ENCODE data around the gene MOB2.

MOB2 gene

GRCh38 chr11:1502954-1503707 lies 16.6 kb upstream of the MOB2 start:
- DNase-seq: no peak

- DNase-seq: no peak
Observed at GRCh38 chr11:1502168-1502953, 15.8 kb upstream of the MOB2 start.

DNA sequence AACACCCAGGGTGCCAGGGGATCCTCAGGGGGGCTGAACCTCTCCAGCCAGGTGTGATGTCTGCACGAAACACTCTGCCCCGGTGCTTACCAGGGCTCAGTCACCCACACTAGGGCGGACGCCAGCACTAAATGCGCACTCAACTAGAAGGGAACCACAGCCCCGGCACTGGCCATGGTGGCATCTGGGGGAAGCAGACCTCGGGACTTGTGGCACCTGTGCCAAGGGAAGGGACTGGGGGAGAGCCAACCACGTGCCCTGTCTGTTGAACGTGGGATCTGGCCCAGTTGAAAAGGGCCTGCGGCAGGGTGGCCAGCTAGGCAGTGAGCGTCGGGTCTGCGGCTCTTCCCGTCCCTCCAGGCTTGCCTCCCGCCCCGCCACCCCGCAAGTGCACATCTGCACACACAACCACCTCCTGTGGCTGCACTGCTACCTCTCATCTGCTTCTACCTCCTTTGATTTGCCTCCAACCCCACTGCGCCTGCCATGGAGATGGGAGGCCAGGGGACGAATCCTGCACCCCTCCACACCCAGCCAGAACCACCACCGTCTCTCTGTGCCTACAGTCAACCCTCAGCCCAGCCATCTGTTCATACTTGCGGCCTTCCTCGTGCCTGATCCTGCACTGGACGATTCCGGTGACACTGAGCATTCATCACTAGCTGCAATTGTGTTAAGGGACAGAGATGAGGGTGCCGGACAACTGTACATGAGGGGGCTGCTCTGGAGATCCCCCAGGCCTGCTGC lies 15.0 kb upstream of the MOB2 start:
- DNase-seq: no peak

DNA sequence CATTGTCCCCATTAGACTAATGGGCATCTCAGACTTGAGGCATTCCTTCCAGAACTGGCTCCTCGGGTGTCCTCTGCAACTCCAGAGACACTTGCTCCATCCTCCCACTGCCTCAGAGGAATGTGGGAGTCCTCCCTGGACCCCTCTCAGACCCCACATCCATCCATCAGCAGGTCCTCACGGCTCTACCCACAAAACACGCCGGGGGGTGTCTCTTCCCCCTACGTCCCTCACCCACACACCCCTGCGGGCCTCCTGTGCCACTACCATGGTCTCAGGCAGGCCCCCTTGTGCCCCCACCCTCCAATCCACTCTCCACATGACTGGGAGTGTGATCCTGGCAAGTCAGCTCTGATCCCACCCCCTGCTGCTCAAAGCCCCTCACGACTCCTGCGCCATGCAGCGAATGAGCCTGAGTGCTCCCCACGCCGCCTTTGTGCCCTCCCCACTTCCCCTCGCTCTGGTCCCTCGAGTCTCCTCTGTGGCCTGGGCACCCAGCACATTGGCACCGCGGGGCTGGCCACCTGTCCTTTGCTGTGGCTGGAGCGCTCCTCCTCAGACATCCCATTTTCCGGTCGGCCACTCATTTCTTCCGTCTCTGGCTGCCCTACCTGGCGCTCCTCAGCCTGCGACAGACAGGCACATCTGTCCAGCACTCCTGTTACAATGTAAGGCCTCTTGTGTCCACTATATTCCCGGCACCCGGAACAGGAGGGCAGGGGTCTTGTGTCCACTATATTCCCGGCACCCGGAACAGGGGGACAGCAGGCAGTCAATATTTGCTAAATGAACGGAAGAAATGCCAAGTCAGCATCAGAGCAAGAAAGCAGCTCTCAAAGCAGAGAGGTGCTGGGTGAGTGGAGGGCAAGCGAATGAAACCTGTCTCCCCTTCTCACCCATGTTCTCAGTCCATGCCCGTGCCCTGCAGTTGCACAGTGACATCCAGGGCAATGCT lies 14.2 kb upstream of the MOB2 start:
- no peak for DNase-seq

- DNase-seq: no peak
Observed at GRCh38 chr11:1499899-1500298, 13.3 kb upstream of the MOB2 start.

GRCh38 chr11:1499261-1499890 lies 12.8 kb upstream of the MOB2 start:
- DNase-seq: no peak

- DNase-seq: no peak
Observed at GRCh38 chr11:1498262-1498661, 11.7 kb upstream of the MOB2 start.

DNA sequence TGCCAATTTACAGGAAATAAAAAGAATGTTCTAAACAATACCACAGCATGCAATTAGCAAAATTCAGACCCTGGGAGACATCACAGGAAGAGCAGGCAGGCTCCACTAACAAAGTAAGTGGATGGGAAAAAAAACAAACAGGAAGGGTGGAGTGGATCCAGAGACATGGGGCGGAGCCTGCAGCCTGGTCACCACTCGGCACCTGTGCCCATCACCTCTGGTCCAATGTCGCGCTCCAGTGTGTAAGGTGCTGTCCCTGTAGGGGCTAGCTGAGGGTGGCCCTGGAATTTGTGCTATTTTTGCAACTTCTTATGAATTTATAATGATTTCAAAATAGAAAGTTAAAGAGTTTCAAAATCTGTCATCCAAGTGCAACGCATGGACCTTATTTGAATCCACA lies 11.0 kb upstream of the MOB2 start:
- DNase-seq: no peak

GRCh38 chr11:1496761-1497095 lies 10.1 kb upstream of the MOB2 start:
- DNase-seq: no peak

DNA sequence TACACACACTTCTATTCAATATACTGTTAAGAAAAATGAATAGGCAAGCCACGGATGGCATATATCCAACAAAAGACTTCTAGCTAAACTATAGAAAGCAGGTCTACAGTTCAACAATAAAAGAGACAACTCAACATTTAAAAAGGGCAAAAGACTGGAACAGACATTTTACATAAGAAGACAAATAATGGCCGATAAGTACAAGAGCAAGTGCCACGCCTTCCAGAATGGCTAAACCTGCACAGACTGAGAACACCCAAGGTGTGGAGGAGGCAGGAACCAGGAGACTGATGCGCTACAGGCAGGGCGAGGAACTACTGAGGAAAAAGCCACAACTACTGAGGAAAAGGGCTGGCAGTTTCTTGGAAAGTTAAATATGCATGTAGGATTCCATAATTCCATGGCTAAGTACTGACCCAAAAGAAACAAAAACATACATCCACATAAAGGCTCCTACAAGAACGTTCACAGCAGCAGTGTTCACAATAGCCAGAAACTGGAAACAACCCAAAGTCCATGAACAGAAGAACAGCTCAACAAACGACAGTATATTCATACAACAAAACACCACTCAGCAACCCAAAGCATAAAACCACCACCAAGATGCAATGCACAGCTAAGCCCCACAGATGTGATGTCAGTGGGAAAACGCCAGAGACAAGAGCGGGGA lies 9.6 kb upstream of the MOB2 start:
- DNase-seq: no peak

DNA sequence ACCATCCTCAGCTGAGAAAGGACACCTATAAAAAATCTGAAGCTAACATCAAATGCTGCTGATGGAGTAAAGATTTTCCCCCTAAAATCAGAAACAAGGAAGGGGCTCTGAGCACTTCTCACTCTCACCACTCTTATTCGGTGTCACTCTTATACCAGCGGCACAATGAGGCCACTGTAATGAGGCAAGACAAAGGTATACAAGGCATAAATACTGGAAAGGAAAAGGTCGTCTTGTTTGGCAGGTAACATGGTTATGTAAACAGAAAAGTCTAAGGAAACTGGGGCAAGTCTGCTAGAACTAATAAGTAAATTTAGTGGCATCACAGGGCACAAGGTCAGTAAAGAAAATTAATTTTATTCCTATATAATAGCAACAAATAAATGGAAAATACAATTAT lies 8.1 kb upstream of the MOB2 start:
- DNase-seq: no peak

DNA sequence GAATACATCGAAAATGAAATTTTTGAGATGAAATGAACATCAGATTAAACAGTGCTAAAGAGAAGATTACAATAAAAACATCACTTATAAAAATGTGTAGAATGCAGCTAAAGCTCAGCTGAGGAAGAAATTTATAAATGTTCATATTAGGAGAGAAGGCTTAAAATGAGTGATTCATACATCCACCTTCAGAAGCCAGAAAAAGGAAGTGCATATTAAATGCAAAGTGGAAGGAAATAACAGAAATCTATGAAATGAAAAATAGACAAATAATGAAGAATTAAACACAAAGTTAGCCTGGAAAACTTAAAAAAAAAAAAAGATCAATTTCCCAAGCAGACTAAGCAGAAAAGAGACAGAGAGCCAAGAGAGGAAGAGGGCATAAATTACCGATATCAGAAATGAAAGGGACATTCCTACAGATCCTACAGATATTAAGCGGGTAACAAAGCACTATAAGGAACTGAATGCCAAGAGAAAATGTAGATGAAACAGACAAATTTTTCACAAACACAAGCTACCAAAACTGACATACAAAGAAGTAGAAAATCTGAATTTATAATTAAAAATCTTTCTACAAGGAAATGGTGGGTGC lies 7.2 kb upstream of the MOB2 start:
- peak; percentile 7 to 43 for DNase-seq

GRCh38 chr11:1491379-1491778 lies 4.8 kb upstream of the MOB2 start:
- DNase-seq: no peak

- no peak for DNase-seq
Observed at GRCh38 chr11:1490651-1491050, 4.1 kb upstream of the MOB2 start.

GRCh38 chr11:1488575-1489180 lies 2.1 kb upstream of the MOB2 start:
- no peak for DNase-seq

GRCh38 chr11:1487851-1488574 lies 1.4 kb upstream of the MOB2 start:
- DNase-seq: no peak

- no peak for DNase-seq
Observed at GRCh38 chr11:1487091-1487850, 692 bp upstream of the MOB2 start.

- no peak for DNase-seq
Observed at GRCh38 chr11:1485504-1485885, 1.1 kb downstream of the MOB2 start.
